PC-9 (cell line): ENCODE data around the gene ATP8A1.

Experiments
- EZH2 ChIP-seq: fragments of 200-600 bp; sonication (generic); IDR thresholded peaks from 2 replicates; pipeline ENCODE4 v1.8.0; 2017; ENCODE audit warnings: antibody characterized with exemption, low read depth
- TF ChIP-seq, protein P1 (sequence below): fragments of 200-600 bp; sonication (generic); conservative IDR thresholded peaks from 2 replicates; pipeline ENCODE4 v1.6.1; 2017; ENCODE audit warnings: mixed run types, antibody characterized with exemption, mild to moderate bottlenecking, moderate library complexity

DNA sequence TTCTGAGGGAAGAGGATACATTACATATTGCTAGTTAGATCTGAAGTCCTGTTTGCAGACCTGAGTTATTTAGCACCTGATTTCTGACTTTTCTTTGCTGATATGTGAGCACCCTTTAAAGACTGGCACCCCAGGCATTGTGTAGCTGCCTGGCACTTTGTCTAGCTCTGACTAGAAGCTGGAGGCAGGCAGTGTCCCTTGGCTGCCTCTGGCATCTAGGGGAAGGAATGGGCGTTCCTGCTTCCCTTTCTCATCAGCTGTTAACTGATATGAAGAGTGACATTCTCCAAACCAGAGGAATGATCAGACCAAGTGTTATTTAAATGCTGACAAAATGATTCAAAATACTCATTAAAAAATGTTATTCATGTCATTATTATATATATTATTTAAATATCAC is 289.9 kb downstream of the ATP8A1 start:
- TF ChIP-seq, protein P1, sequence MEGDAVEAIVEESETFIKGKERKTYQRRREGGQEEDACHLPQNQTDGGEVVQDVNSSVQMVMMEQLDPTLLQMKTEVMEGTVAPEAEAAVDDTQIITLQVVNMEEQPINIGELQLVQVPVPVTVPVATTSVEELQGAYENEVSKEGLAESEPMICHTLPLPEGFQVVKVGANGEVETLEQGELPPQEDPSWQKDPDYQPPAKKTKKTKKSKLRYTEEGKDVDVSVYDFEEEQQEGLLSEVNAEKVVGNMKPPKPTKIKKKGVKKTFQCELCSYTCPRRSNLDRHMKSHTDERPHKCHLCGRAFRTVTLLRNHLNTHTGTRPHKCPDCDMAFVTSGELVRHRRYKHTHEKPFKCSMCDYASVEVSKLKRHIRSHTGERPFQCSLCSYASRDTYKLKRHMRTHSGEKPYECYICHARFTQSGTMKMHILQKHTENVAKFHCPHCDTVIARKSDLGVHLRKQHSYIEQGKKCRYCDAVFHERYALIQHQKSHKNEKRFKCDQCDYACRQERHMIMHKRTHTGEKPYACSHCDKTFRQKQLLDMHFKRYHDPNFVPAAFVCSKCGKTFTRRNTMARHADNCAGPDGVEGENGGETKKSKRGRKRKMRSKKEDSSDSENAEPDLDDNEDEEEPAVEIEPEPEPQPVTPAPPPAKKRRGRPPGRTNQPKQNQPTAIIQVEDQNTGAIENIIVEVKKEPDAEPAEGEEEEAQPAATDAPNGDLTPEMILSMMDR: no peak
- no peak for TF ChIP-seq EZH2
